GM10847 (cell line): Measurements from ENCODE around the gene WDR75.

Source experiments
- POLR2A ChIP-seq: IDR thresholded peaks from 2 replicates; pipeline ENCODE4 v1.6.1; 2011; ENCODE audit not compliant: insufficient read length; ENCODE audit errors: extremely low read depth

Gene WDR75

GRCh38 chr2:189426886-189427285 is 14.4 kb upstream of the WDR75 start:
- TF ChIP-seq POLR2A = no peak

DNA sequence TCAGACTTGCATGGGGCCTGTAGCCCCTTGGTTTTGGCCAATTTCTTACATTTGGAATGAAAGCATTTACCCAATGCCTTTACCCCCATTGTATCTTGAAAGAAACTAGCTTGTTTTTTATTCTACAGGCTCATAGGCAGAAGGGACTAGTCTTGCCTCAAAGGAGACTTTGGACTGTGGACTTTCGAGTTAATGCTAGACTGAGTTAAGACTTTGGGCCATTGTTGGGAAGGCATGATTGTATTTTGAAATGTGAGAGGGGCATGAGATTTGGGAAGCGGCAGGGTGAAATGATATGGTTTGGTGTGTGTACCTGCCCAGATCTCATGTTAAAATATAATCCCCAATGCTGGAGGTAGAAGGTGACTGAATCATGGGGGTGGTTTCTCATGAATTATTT is 13.4 kb upstream of the WDR75 start:
- no peak for TF ChIP-seq POLR2A

- TF ChIP-seq POLR2A = no peak
These were observed 3.3 kb upstream of the WDR75 start for GRCh38 chr2:189437926-189438325.

DNA sequence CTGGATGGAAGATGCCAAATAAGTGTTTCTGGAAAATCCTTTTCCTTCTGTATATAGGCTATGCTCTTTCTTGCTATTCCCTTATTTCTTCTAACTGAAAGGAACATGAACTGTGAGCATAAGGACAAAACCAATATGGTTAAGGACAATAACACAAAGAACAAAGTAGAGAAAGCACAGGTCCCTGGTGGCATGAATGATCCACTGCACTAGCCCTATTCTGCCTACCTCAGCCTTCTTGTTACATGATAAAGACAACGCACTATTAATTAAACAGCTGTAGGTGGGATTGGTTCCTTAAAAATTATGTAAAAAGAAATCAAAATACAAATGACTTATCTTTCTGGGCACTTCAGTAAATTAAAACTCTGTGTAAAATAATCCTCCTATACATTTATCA is 1.9 kb upstream of the WDR75 start:
- no peak for TF ChIP-seq POLR2A

DNA sequence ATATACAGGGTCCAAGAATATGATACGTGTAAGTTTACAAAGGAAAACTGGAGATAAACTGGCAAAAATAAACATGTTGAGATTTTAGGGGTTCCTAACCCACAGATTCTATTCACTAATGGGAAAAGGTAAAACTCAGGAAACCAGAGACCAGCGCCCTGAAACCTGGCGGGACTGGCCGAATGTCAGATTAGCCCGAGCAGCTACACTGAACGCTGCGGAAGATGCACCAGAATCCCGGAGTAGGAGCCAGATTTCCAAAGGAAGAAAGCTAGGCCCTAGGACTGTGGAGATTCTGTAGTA is 679 bp upstream of the WDR75 start:
- TF ChIP-seq POLR2A = no peak

DNA sequence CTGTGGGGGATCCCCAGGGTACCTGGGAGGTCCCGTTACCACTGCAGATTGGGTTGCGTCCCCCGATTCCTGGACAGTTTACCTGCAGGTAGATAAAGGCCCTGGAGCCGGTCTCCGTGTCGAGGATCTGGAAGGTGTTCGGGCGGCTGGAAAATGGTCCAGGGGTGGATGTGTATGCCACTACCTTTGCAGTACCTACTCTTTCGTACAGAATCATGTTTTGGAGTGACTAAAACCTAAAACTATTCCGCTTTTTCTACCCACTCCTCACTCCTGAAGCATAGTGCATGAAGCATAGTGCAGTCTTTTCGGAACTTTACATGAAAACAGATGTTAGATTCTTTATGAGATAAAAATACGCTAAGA is 418 bp downstream of the WDR75 start:
- TF ChIP-seq POLR2A = no peak

DNA sequence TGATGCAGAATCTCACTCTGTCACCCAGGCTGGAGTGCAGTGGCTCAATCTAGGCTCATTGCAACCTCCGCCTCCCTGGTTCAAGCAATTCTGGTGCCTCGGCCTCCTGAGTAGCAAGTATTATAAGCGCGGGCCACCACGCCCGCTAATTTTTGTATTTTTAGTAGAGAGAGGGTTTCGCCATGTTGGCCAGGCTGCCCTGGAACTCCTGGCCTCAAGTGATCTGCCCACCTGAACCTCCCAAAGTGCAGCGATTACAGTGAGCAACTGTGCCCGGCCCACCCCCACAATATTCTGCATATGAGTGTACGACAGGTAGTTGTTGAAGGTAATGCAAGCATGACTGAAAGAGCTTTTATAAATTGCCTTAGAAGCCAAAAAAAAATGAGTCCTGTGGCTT is 1.2 kb downstream of the WDR75 start:
- no peak for TF ChIP-seq POLR2A

GRCh38 chr2:189444322-189444721 is 3.0 kb downstream of the WDR75 start:
- no peak for TF ChIP-seq POLR2A

DNA sequence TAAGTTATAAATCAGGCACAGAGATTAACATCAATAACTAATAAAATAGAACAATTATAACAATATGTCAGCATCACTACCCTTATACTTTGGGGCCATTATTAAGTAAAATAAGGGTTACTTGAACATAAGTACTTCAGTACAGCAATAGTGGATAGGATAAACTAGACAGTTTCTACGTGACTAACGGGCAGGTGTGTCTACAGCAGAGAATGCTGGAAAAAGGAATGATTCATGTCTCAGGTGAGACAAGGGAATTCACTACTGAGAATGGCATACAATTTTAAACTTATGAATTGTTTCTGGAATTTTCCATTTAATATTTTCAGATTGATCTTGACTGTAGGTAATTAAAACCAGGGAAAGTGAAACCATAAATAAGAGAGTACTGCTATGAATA is 5.5 kb downstream of the WDR75 start:
- no peak for TF ChIP-seq POLR2A

DNA sequence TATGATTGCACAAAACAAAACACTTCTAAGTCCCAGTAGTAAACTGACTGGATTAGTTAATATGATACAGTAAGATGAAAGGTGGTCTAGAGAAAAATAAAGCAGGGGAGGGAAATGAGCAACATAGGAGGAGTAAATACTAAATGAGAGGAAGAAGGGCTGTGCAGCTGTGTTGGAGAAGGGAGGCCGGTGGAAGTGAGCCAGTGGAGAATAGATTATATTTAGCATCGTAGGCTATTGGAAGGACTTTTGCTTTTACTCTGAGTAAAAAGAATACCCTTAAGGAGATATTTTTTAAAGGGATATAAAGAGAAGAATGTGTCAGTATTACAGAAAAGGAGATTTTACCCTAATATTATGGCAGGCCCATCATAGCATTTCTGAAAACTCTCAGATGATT is 12.7 kb downstream of the WDR75 start:
- no peak for TF ChIP-seq POLR2A

GRCh38 chr2:189465076-189465475 is 23.8 kb downstream of the WDR75 start:
- TF ChIP-seq POLR2A = no peak

- TF ChIP-seq POLR2A = no peak
These were observed 24.2 kb downstream of the WDR75 start for GRCh38 chr2:189465478-189465877.

GRCh38 chr2:189466046-189466445 is 24.8 kb downstream of the WDR75 start:
- no peak for TF ChIP-seq POLR2A

DNA sequence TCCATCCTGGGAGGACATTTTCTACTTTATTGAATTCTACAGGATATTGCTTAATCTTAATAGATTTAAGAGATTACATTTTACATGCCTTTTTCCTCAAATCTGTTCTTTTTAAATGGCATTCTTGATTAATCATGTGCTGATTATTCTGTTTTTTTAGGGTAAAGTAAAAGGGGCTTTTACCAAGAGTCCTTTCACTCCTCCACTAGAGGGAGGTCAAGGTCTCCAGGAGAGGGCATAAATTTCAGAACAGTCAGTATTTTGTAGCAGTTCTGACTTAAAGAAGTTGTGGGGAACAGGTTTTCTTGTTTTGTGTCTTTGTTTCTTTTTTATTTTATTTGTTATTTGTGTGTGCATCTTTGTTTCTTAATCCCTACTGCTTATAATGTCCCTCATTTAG is 25.4 kb downstream of the WDR75 start:
- no peak for TF ChIP-seq POLR2A

DNA sequence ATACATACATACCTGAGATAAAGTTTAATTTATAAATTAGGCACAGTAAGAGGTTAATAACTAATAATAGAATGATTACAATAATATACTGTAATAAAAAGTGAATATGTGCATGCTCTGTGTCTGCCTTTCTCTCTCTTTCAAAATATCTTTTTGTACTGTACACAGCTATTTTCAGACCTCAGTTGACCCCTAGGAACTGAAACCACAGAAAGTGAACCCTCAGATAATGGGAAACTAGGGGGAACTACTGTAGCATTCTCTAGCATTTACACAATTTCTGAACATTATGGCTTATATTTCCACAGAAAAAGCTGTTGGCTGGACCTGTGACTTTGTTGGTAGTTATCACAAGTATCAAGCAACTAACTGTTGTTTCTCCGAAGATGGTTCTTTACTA is 25.9 kb downstream of the WDR75 start:
- TF ChIP-seq POLR2A = no peak

GRCh38 chr2:189467593-189467992 is 26.3 kb downstream of the WDR75 start:
- no peak for TF ChIP-seq POLR2A

DNA sequence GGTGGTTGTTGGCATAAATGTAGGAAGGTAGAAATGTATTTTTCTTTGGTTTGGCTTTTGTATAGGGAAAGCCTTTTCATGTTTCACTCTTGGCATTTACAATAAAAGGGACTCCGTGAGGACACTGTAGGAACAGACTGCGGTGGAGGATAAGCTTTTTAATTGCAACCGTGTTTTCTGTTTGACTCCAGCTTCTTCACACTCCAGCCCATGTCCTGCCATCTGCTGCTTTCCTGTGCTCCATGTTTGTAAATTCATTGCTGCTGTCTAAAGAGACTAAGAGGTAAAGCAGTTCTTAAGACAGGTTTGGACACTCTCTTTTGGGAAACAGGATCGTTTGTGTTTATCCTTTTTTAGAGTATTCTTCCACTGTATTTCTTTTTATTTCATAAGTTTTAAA is 33.3 kb downstream of the WDR75 start:
- no peak for TF ChIP-seq POLR2A

DNA sequence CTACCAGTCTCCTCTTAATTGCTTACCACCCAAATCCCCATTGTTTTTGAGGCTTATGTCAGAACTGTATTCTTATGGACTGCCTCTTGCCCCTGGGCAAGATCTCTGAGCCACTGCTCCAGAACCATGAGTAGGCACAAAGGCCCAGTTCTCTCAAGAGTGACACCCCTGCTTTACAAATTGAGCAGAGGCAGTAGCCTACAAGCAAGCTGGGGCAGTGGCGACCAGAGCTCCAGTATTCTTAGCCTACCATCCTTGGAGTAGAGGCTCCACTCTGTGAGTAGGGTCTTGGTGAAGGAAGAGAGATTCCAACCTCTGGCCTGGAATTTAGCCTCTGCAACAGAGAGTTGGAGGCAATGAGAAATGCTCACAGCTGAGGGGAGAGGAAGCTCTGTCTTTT is 36.5 kb downstream of the WDR75 start:
- TF ChIP-seq POLR2A = no peak
